Right lobe of liver (tissue), 6 donors: ENCODE data around the gene MYO1C. TPM values are rescaled to one million over a fixed set of nuclear protein-coding genes. Genes with fewer than 3 reads are reported as not detected.

Experiments used
- ATAC-seq, 4 donors: fragments of 200-7000 bp; cut with Tn5 transposase; one replicate each; pipeline ENCODE4 v1.9.1; 2020; ENCODE audit warnings: mild to moderate bottlenecking in 4 of 4, moderate library complexity in 4 of 4
- DNase-seq, 3 donors: peaks; one replicate each; pipeline ENCODE4 v3.0.0-alpha.2; 2020
- H3K27ac ChIP-seq, 3 donors: fragments of 200-600 bp; one replicate each; pipeline ENCODE4 v1.8.0; 2022
- H3K27me3 ChIP-seq, 2 donors: fragments of 200-600 bp; one replicate each; pipeline ENCODE4 v1.8.0; 2022
- H3K36me3 ChIP-seq, 4 donors: fragments of 200-600 bp; sonication (generic) in 1 of 4; one replicate each; pipeline versions ENCODE4 v1.5.1 to v1.8.0; 2017 to 2022; ENCODE audit warnings: control low read depth in 1 of 4
- H3K4me1 ChIP-seq, 4 donors: fragments of 200-600 bp; sonication (generic) in 1 of 4; one replicate each; pipeline versions ENCODE4 v1.5.1 to v1.8.0; 2017 to 2022; ENCODE audit warnings: control low read depth in 1 of 4
- H3K4me3 ChIP-seq, 3 donors: fragments of 200-600 bp; one replicate each; pipeline ENCODE4 v1.8.0; 2022
- H3K9me3 ChIP-seq, 4 donors: fragments of 200-600 bp; sonication (generic) in 1 of 4; one replicate each; pipeline versions ENCODE4 v1.5.1 to v1.8.0; 2017 to 2022; ENCODE audit warnings: control low read depth in 1 of 4
- CTCF ChIP-seq, 4 donors: fragments of 200-600 bp in 3 of 4; fragments of 450-650 bp in 1 of 4; IDR thresholded peaks; one replicate each; pipeline versions ENCODE4 v1.5.1 to v1.8.0; 2016 to 2022; ENCODE audit warnings: antibody characterized with exemption in 4 of 4, mild to moderate bottlenecking in 2 of 4
- POLR2A ChIP-seq: fragments of 450-650 bp; IDR thresholded peaks from one replicate; pipeline ENCODE4 v1.6.1; 2017; ENCODE audit warnings: antibody characterized with exemption, mild to moderate bottlenecking
- WGBS: methylation state at CpG from one replicate; pipeline ENCODE4 v1.1.6; 2018; ENCODE audit warnings: low coverage, low lambda C conversion rate; ENCODE audit not compliant: insufficient coverage; ENCODE audit errors: missing lambda C conversion rate; 5-methylcytosine and 5-hydroxymethylcytosine counted together
- intact Hi-C, 2 donors: fragments of 100-400 bp; cut with DNase I; formaldehyde crosslinking; loops; one replicate each; pipeline versions ENCODE4 v1.11.2 to v1.14.1; 2022
- total RNA-seq, 6 experiments: library from RNA; depleted of rRNA in 2 of 6; stranded (reverse); fragments of >200 nt in 2 of 6; fragmentation: NEBNext Ultra II Directional in 3 of 6; extraction: Animal tissue kit (Norgen Biotek cat#: 25700) in 3 of 6; gene quantifications; one replicate each; pipeline versions ENCODE4 v1.1.0 to v1.2.4, GENCODE V29; 2016 to 2023
- donor health status: DM: no; HTN: yes; CAD: no.
- donor health status: DM: no; HTN: no; CAD: no.
- donor health status: DM: no; HTN: no; CAD: no.
- donor health status: DM: no; HTN: yes; CAD: no.
- donor health status: DM: no; HTN: yes; CAD: no.

MYO1C gene
- total RNA-seq, 6 experiments from 2014 or later, result 56.6 to 94.7 (median 68.3) TPM

GRCh38 chr17:1486802-1487695 lies 5.4 kb downstream of the MYO1C start:
- peak overlapping the region; percentile 43 to 67 (median 58) for H3K4me3 ChIP-seq
- ATAC-seq (no peak), DNase-seq (peak in 2 of 3 donors; percentile 60 to 73)
- WGBS, result 46% methylated on average over 11 of the region's 74 CpGs
- peaks cover 0 to 28% (median 12%) of the 10 kb centered on the region in 4 donors for H3K4me1 ChIP-seq
- no peaks in the 10 kb centered on the region for H3K27me3 ChIP-seq
- H3K9me3 ChIP-seq, result no peaks in the 10 kb centered on the region
- TF ChIP-seq POLR2A (no peak), CTCF (IDR thresholded peaks at IDR 0.05) (no peak)
- H3K36me3 ChIP-seq, result no peaks in the 10 kb centered on the region
- H3K27ac ChIP-seq, result peak overlapping the region; percentile 46 to 83 (median 77)
- intact Hi-C loops, result no loop called here

DNA sequence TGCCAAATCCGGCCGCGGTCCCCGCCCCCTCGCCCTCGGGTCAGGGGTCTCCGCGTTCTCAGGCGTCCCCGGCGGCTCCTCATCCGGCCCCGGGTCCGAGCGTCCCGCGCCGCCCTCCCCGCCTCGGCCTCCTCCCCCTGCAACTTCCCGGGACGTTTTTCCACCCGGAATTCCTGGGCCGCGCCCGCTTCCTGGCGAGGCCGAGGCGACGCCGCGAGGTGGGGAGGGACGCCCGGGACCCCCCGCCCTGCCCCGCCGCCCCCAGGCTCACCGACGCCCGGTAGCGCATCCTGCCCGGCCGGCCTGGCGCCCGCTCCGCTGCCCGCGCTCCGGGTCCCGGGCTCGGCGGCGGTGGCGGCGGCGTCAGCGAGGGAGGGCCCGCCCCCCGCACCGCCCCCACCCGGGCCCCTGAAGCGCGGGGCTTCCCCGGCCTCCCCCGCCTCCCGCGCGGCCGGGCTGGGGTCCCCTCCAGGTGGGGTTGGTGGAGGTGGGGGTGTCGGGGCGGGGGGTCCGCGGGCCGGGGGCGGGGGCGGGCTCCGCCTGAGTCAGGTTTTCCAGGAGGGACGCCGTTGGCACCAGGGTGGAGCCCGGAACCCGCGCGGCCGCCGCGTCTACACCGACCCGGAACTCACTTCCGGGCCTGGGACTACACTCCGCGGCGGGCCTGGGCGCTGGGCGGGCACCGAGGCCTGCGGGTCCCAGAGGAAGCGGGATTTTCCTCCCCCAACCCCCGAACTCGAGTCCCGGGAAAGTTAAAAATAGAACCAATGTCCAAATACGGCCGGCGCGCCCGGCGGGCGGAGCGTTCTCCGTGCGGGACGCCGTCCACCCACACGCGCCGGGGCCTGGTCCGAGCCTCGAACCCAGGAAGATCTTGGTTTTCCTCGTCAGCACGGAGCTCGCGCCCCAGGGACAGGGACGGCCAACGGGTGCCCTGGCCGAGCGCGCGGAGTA lies 6.8 kb downstream of the MYO1C start:
- peaks cover 0 to 28% (median 12%) of the 10 kb centered on the region in 4 donors for H3K4me1 ChIP-seq

GRCh38 chr17:1484676-1485422 lies 7.6 kb downstream of the MYO1C start:
- Histone ChIP-seq H3K27me3 (no peaks in the 10 kb centered on the region), H3K4me1 (peaks cover 0 to 21% (median 8%) of the 10 kb centered on the region in 4 donors), H3K9me3 (no peaks in the 10 kb centered on the region), H3K27ac (peak overlapping the region; percentile 77 to 88 (median 85)), H3K4me3 (peak overlapping the region; percentile 64 to 70 (median 66)), H3K36me3 (peaks cover 0 to 9% (median under 1%) of the 10 kb centered on the region in 4 donors)
- intact Hi-C loops, result no loop called here
- ATAC-seq (peak; percentile 12 to 38 (median 32)), DNase-seq (peak in 1 of 3 donors; percentile 47)
- WGBS, result 0% methylated on average over 7 of the region's 19 CpGs
- TF ChIP-seq POLR2A, result no peak
- TF ChIP-seq CTCF (IDR thresholded peaks at IDR 0.05), result no peak

More for the DNA sequence above, 6.8 kb downstream of the MYO1C start:
- H3K36me3 ChIP-seq, result peaks cover 0 to 3% (median 0%) of the 10 kb centered on the region in 4 donors
- H3K9me3 ChIP-seq, result no peaks in the 10 kb centered on the region
- TF ChIP-seq POLR2A, result peak; percentile 44
- TF ChIP-seq CTCF (IDR thresholded peaks at IDR 0.05), result no peak
- no peaks in the 10 kb centered on the region for H3K27me3 ChIP-seq
- ATAC-seq (peak; percentile 15 to 39 (median 22)), DNase-seq (peak in 2 of 3 donors; percentile 70)
- peak overlapping the region; percentile 77 to 88 (median 85) for H3K27ac ChIP-seq
- intact Hi-C loops, result no loop called here
- H3K4me3 ChIP-seq, result peak overlapping the region; percentile 64 to 70 (median 66)
- WGBS, result 1% methylated on average over 16 of the region's 127 CpGs

DNA sequence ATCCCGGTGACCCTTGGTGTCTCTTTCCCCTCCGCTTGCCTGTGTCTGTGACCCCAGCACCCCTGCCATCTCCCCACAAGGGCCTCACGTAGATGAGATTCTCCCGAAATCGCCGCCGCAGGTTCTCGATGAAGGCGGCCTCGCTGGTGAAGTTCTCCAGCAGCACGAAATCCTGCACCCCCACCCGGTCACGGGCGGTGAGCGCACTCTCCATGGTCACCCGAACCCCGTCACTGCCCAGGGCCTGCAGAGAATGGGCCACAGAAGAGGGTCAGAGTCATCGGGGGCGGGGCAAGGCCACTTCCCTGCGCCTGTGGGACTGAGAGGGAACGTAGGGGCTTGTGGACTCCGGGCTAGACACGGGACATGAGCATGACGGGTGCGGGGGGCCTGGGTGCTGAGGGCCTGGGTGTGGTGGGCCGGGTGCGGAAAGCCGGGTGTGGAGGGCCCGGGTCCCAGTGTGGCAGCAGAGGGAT lies 8.4 kb downstream of the MYO1C start:
- Histone ChIP-seq H3K27ac (no peak overlapping the region), H3K27me3 (no peaks in the 10 kb centered on the region), H3K4me1 (peaks cover 0 to 14% (median 5%) of the 10 kb centered on the region in 4 donors), H3K4me3 (no peak overlapping the region), H3K9me3 (no peaks in the 10 kb centered on the region), H3K36me3 (peaks cover 0 to 16% (median 4%) of the 10 kb centered on the region in 4 donors)
- intact Hi-C loops, result no loop called here
- DNase-seq (no peak), ATAC-seq (no peak)
- no peak for TF ChIP-seq CTCF (IDR thresholded peaks at IDR 0.05)
- no peak for TF ChIP-seq POLR2A
- 80% methylated on average over 6 of the region's 29 CpGs for WGBS
